ENCODE results near the gene MRAS.

Gene MRAS

DNA sequence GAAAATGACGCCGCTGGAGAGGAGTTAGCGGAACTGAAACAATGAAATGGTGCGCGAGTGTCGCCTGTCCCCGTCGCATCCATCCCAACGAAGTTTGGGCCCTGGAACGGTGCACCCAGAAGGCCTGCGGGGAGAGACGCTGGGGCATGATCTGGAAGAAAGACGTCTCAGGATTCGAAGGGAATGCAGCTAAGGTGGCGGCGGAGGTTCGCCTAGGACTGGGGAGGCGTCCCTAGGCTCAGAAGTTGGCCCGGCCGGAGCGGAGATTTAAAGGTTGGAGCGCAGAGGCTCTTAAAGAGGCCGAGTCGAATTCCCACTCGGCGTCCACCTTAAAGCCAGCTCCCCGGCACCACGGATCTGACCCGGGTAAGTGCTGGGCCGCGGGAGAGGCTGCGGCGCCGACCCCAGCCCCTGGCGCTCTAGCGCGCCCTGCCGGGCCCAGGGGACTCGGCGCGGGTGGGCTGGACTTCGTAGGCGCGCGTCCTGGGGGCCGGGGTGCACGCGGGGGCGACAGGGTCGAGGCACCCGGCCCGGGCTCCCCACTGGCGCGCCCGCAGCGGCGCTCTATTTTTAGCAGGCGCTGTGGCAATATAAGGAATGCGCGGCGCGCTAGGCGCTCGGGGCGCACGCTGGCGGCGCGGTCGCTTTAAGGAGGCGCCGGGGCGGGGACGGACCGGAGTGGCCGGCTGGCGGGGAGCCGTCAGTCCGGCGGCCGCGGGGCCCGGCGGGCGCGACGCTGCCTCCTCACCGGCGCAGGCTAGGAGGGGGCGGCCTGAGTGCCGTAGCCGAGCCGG lies at the start of gene MRAS:
Gene MRAS (plus strand): TSS at position 620 of the 794 bp plus-strand sequence. CDS start 24,305 bp downstream, outside the sequence.
- peak; percentile 63 for DNase-seq

DNA sequence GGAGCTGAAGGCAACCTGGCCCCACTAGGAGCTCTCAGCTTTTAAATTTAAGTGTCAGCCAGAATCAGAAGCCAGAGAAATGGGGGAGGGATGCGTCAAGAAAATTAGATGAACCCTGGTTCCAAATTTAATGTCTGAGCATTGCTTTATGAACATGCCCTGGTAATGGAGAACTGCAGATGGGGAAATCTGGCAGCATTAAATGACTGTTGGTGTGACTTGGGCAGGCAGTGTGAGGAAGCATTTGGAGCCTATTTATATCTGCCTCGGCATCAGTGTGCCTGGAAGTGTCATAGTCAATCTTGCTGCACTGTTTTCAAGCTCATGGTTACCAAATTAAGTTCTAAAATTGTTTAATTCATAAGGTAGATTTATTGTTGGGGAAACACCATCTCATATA lies 47.7 kb upstream of the MRAS start:
- DNase-seq, result no peak

DNA sequence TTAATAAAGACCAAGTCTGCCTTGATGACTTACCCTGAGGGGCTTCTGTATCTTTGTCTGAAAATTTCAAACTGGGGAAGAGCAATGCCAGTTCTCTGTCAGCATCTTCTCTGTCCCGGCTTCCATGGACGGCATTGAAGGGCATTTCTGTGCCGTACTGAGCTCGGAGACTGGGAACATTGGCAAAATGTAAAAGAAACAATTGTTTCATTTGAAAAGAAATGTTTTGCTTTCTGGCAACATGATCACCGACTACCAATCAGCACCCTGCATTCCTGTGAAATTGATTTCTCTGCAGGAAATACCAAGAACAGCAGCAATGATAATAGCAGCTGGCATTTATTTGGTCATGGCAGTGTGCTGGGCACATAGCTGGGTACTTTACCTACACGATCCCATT lies 44.9 kb upstream of the MRAS start:
- DNase-seq, result no peak

DNA sequence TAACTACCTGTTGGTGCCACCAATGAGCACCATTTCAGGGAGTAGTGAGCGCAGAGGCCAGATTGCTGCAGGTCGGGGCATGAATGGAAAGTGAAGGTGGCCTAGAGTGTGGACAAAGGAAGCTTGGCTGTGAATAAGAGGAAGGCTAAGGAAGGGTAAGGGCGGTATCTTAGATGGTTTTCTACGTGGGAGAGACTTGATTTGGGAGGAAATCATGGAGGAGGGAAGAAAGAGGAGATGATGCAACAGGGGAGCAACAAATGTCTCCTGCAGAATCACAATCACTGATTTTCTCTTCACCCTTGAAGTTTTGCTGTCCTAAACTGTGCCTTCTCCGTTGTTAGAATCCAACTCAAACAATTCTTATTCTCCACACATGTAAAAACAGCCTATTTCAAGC lies 40.5 kb upstream of the MRAS start:
- no peak for DNase-seq

DNA sequence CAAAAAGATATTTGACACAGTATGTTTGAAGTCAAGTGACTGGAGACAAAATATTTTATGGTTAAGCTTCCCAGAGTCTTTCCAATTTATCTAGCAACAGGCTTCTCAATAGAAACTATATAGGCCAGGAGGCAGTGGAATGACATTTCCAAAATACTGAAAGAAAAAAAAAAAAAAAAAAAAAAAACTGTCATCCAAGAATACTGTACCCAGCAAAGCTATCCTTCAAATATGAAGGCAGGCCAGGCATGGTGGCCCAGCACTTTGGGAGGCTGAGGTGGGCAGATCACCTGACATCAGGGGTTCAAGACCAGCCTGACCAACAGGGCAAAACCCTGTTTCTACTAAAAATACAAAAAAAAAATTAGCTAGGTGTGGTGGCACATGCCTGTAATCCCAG lies 39.6 kb upstream of the MRAS start:
- no peak for DNase-seq

DNA sequence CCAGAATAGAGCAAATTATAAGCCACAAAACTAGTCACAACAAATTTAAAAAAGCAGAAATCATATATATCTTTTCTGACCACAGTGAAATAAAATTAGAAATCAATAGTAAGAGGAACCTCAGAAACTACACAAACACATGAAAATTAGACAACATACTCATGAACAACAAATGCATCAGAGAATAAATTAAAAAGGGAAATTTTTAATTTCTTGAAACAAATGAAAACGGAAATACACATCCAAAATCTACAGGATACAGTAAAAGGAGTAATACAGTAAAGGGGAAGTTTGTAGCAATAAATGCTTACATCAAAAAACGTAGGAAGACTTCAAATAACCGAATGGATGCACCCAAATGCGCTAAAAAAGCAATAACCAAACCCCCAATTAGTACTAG lies 37.9 kb upstream of the MRAS start:
- DNase-seq, result no peak

DNA sequence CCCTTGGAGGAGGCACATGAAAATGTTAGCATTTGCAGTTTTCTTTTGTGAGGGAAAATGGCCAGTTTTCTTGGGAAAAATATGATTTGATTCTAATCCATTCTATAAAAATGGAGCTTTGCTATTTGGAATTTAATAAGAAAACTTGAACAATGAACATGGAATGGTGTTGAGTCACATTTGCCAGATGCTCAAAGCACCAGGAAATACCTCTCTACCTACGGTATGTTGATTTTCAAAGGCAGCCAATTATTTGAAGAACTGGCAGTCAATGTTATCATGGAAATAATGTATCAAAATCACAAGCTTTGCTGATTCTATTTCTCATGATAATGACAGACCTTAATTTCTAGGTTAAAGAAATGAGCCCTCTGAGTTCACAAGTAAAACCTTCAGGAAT lies 33.6 kb upstream of the MRAS start:
- no peak for DNase-seq

DNA sequence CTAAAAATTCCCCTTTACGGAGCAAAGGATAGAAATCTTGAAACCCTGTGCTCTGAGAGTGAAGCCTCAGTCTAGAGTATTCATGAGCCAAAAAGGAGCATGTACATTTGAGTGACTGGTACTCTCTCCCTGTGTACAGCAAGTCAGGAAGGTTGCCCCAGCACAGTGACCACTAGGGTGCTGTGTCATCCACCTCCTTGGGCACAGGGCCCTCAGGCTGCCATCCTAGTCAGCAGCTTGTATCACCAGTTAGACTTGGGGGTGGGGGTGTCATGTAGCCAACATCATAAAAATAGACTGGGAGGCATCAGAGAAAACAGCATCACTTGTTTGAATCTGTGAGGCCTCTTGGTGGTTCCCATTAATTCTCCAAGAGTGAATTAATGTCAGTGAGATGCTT lies 30.7 kb upstream of the MRAS start:
- no peak for DNase-seq

DNA sequence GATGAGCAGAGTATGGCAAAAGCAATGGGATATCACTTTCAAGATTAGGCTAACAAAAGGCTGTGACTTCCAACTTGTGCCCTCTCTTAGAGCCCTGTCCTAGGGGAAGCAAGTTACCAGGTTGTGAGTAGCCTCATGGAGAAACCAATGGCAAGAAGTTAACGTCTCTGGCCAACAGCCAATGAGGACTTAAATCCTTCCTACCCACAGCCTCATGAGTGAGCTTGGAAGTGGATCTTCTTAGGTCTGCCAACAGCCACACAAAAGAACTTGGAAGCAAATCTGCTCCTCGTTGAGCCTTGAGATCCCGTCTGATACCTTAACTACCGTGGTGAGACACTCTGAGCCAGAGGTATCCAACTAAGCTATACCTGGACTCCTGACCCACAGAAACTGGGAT lies 24.4 kb upstream of the MRAS start:
- no peak for DNase-seq

DNA sequence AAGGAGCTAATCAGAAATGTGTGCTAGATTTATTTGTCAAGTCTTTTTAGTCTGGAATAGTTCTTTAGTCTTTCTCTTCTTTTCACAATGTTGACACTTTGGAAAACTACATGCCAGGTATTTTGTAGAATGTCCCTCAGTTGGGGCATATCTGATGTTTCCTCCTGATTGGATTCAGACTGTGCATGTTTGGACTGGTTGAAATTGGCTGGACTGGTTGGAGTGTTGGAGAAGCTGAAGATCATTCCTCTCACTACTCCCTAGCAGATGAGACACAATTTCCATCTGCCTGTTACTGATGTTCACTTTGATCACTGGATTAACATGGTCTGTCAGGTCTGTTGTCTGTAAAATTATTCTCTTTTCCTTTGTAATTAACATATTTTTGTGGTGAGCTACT lies 22.4 kb upstream of the MRAS start:
- no peak for DNase-seq

DNA sequence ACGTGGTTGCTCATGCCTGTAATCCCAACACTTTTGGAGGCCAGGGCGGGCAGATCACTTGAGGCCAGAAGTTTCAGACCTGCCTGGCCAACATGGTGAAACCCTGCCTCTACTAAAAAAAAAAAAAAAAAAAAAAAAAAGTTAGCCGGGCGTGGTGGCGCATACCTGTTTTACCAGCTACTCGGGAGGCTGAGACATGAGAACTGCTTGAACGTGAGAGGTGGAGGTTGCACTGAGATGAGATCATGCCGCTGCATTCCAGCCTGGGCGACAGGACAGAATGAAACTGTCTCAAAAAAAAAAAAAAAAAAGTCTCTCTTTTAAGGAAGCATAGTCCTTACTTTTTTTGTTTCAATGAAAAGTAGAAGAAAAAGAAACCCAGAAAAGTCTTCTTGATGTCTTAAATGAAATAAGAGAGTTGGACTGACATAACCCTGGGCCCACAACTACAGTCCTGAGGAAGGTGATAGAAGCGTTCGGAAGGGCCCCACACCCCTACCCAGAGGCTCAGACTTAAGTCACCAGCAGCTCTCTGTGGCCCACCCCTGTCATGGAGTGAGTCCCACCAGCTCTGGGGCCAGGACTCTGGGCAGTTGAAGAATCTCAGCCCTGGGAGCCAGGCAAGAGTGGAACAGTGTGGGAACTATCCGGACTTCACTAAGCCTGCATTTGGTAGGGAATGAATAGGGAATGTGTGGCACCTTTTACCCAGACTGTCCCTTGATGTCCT lies 21.3 kb upstream of the MRAS start:
- DNase-seq, result no peak

DNA sequence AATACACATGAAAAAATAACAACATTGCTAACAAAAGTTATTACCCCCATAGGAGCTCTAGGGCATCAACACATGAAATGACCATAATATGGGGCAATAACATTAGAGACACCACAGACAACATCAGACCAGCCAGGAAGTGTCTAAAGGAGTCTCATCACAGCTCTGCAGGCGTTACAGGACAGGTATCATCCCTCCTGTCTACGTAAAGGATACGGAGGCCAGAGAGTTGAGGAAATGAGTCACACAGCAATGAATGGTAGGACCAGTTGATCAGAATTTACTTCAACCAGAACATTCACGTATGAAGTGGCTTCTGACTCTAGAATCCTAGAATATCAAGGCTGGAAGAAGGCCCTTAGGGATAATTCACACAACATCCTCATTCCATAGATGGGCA lies 20.5 kb upstream of the MRAS start:
- no peak for DNase-seq

DNA sequence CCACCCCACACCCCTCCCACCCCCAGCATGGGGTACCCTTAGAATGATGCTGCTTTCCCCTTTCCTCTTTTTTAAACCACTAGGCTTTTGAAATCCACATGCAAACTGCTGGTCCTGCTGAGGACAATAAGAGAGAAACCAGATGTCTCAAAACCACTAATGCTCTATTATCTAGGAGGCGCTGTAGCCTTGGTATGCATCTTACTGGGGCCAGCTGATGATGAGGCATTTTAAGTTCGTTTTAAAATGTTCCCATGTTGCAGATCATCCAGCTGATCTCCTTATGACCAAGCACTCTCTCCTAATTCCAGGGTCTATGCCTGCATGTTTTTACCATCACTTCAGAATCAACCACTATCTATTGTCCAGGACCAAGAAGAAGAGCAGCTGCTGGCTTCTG lies 20.0 kb upstream of the MRAS start:
- DNase-seq, result no peak

DNA sequence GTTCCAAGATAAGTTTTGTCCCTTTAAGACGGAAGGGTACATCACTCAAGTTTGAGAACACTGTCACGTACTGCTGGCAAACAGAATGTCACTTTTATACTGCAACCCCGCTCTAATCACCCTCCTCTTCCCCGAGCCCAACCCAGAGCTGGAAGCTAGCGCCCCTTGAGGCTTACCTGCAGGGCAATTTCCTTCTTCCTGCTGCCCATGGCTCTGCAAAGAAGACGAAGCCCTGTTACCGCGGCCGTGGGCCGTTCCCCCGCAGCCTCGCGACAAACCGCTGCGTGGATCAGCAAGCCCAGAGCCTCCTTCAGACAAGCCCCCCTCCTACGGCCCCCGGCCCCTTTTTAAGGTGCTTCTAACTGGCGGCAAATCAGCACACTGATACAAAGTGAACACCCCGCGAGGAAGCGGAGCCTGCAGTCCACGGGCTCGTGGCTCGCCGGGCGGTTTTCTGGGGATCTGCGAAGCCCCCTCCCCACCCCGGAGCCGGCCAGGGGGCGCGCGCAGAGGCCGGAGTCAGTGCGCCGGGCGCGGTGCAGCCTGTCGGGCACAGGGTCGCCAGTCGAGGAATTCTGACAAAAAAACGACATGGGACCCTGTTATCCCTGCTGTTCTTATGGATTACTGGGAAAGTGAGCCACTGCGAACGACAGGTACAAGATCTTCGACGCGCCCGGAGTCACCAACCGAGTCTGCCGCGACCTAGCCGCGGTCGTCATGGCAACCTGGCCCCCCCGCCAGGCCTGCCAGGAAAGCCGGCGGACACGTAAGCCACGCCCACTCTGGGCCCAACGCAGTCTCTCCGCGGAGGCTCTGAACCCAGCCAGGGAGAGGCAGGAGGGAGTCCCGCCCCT lies 19.0 kb upstream of the MRAS start, which contains the start of gene NME9:
Gene NME9 (minus strand): TSS at position 725 of the 857 bp plus-strand sequence. CDS start 516 bp downstream, at position 209.
- DNase-seq, result peak; percentile 95

DNA sequence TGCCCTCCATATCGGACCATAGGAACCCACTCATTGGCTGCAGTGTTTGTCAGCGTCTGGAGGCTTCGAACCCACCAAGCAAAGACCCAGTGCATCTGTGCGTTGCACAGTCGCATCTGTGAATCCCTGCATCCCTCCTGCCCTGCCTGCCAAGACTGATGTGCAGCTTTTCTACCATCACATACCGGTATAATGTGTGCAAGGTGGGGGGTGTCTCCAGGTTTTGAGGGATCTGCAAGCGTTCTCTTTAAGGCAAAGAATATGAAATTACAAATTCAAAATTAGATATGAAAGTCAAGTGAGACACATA lies 18.4 kb upstream of the MRAS start:
- no peak for DNase-seq

DNA sequence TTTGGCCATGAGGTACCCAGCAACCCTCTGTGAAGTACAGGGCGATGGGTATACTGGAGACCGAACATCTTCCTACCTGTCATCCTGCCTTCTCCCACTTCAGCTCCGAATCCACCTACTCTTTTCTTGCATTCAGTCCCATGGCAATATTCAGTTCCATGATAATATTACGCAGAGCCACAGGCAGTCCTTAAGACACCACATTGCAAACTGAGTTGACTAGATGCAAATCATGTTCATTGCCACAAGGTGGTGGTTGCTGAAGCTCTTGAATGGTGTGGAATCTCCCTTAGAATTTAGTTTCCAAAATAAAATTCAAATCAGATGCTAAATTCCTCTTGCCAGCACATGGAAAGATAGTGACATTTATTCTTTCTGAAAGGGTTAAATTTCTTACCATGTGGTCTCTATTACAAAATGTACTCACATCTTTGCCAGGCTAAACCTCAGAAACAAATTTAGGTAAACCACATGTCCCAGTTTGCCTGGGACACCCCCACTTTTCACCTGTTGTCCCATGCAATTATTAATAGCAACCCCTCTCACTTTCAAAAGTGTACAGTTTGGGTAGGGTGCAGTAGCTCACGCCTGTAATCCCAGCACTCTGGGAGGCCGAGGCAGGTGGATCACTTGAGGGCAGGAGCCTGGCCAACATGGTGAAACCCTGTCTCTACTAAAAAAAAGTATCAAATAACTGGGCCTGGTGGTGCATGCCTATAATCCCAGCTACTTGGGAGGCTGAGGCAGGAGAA lies 17.1 kb upstream of the MRAS start:
- no peak for DNase-seq

DNA sequence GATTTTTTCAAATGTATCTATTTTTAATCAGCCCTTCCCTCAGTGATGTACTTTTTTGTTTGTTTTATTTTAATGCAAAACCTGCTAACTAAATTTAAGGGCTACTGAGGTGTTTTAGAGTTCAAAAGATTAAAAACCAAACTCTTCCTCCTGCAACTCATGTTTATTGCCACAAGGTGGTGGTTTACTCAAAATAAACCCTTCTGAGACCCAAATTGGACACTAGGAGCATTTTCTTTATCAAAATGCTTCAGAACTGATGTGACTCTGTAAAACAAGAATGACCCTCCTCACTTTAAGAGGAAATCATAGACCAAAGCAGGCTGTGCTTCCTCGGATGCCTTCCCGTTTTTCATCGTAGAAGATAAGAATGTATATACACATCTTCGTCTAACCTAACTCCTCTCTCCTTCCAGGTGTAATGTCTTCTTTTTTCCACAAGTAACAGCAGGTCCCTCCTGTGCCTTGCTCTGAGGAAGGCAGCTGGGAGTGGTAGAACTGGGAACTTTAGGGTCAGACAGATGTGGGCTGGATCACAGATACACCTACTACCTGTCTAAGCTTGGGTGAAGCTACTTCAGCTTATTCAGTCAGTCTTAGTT lies 15.8 kb upstream of the MRAS start:
- peak; percentile 14 for DNase-seq

DNA sequence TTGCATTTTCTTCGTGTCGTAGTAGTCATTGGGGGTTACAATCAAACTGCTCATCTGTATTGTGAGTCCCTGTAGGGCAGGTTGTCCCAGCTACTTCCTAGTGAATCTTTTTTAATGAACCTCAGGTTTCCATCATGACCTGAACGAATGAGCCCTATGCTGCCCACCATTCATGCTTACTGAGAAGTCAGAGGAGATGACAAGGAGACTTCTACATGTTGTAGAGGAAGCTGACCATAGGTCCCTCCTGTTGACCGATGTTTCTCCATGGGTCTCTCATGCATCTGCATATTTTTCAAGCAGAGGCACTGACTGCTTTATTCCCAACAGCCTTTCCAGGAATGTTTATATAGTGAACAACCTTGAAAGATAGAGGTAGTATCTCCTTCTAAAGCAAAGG lies 13.8 kb upstream of the MRAS start:
- no peak for DNase-seq

DNA sequence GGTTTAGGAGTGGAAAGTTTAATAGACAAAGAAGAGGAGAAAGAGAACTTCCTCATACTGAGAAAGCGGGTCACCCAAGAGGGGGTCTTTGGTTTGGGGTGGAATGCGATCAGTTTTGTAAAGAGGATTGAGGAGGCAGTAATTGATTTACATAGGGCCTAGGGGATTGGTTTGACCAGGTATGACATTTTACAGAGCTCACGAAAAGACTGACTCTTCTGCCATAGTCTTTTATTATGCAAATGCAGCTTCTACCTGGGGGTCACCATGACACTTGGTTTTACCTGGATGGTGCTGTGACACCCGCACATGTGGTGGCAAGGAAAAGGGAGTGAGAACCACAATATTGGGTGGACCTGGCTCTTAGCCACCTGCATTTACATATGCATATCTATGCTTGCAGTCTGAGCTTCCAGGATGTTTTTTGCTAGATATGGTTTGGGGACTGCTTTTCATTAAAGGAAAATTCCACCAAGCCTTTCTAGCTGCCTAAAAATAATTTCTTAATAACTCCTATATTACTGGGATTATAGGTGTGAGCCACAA lies 11.9 kb upstream of the MRAS start:
- DNase-seq, result no peak

DNA sequence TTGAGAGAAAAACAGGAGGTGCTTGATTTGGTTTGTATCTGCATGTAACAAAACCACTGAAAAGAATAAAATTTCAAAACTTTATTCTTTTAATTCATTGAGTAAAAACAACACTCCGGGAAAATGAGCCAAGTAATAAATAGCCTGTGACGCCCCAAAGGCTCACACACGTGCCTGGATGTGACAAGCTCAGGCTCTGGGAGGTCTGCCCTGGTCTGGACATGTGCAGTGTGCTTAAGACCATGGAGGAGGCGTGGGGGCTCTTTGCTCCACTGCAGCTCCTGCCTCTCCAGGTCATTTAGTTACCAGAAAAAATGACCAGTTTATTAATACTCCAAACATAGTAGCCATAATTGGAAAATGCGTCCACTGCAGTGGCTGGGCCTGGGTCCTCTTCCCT lies 10.1 kb upstream of the MRAS start:
- no peak for DNase-seq

DNA sequence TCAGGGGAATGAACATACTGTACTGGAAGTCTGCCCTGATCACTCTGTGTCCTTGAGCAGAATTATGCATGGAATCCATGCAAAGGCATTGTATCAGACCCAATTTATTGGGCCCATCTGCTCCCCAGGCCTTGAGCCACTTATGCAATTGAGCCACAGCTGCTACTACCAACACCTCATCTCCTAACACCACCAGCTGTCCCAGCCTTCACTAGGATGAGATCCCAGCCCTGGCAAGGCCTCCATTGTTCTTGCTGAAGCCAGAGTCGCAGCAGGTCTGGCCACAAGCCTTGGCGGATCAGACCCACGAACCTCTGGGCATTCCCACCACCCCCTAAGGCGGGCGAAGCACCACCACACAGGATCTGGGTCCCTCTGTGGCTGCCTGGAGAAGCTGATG lies 9.6 kb upstream of the MRAS start:
- DNase-seq, result no peak

DNA sequence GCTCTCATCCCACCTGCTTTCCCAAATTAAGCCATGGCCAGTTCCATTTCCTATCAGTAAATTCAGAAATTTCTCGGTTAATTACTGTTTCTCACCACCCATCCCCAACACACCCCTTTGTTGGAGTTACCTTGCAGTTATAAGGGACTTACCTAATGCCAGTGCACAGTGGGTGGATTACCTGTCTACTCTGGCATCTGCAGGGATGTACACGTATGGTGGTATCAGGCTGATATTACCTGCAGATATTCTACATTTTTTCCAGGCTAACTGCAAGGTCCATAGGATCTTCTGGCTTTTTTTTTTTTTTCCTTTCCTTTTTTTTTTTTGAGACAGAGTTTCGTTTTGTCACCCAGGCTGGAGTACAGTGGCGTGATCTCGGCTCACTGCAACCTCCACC lies 7.9 kb upstream of the MRAS start:
- DNase-seq, result no peak

Data from NCI-H1092 treated with DMSO at 0.1 percent for 48 hours (cell line).